Endodermal cell (in vitro differentiated cells): Measurements from ENCODE around the gene LRCH1. TPM values are rescaled to one million over a fixed set of nuclear protein-coding genes. Genes with fewer than 3 reads are reported as not detected.

Experiments used
- DNase-seq: peaks from one replicate; pipeline ENCODE4 v3.0.0-alpha.2; 2017
- H3K27ac ChIP-seq: 2 replicates; pipeline ENCODE4 v1.5.1; 2013; ENCODE audit warnings: mild to moderate bottlenecking, low read depth, low read length, moderate library complexity
- H3K27me3 ChIP-seq: 2 replicates; pipeline ENCODE4 v1.6.1; 2013; ENCODE audit warnings: mild to moderate bottlenecking, low read length, moderate library complexity; ENCODE audit not compliant: insufficient read depth, control insufficient read depth, poor library complexity, severe bottlenecking
- H3K36me3 ChIP-seq: 2 replicates; pipeline ENCODE4 v1.7.0; 2013; ENCODE audit warnings: mild to moderate bottlenecking, low read length, moderate library complexity; ENCODE audit not compliant: control insufficient read depth, insufficient read depth
- H3K4me1 ChIP-seq: one replicate; pipeline ENCODE4 v1.7.0; 2013; ENCODE audit warnings: low read length; ENCODE audit not compliant: control insufficient read depth, insufficient read depth
- H3K4me3 ChIP-seq: 2 replicates; pipeline ENCODE4 v1.5.1; 2013; ENCODE audit warnings: mild to moderate bottlenecking, low read length, moderate library complexity
- H3K9ac ChIP-seq: 2 replicates; pipeline ENCODE4 v1.6.1; 2013; ENCODE audit warnings: mild to moderate bottlenecking, low read length, moderate library complexity; ENCODE audit not compliant: poor library complexity, severe bottlenecking; ENCODE audit errors: extremely low read depth
- H3K9me3 ChIP-seq: 2 replicates; pipeline ENCODE4 v1.6.1; 2013; ENCODE audit warnings: mild to moderate bottlenecking, low read length, moderate library complexity; ENCODE audit not compliant: control insufficient read depth
- H3K27ac Mint-ChIP-seq: 2 replicates; pipeline ENCODE4 v1.8.0; 2020; ENCODE audit warnings: mixed read lengths
- H3K27me3 Mint-ChIP-seq: 2 replicates; pipeline ENCODE4 v1.8.0; 2021; ENCODE audit warnings: mild to moderate bottlenecking, mixed read lengths; ENCODE audit not compliant: insufficient read depth
- H3K36me3 Mint-ChIP-seq: 2 replicates; pipeline ENCODE4 v1.8.0; 2020; ENCODE audit warnings: low read depth, mixed read lengths
- H3K4me1 Mint-ChIP-seq: 2 replicates; pipeline ENCODE4 v1.8.0; 2020; ENCODE audit warnings: mixed read lengths
- H3K4me3 Mint-ChIP-seq: 2 replicates; pipeline ENCODE4 v1.8.0; 2020; ENCODE audit warnings: mild to moderate bottlenecking, moderate library complexity, mixed read lengths
- H3K9me3 Mint-ChIP-seq: 2 replicates; pipeline ENCODE4 v1.8.0; 2020; ENCODE audit warnings: mild to moderate bottlenecking, mixed read lengths
- CTCF ChIP-seq: fragments of 200-600 bp; sonication (generic); conservative IDR thresholded peaks from 2 replicates; pipeline ENCODE4 v1.5.0; 2021; ENCODE audit warnings: antibody characterized with exemption, mild to moderate bottlenecking
- WGBS, 2 experiments: methylation state at CpG; one replicate each; pipeline versions ENCODE4 v1.1.5 to v1.1.7; 2013; ENCODE audit warnings: missing lambda C conversion rate in 2 of 2, mixed read lengths in 1 of 2; ENCODE audit not compliant: insufficient coverage in 1 of 2, insufficient read length in 1 of 2; 5-methylcytosine and 5-hydroxymethylcytosine counted together
- total RNA-seq, 2 donors: library from RNA; stranded (reverse); fragmentation: NEBNext Ultra II Directional in 1 of 2; extraction: Animal tissue kit (Norgen Biotek cat#: 25700) in 1 of 2; gene quantifications; 2 replicates in 1 of 2; 3 replicates in 1 of 2; pipeline ENCODE4 v1.2.1, GENCODE V29; 2021

The LRCH1 gene
- total RNA-seq, 2 donors from 2014 or later: 8.1 to 11.8 TPM

GRCh38 chr13:46644816-46645215 lies 91.8 kb downstream of the LRCH1 start:
- no peak overlapping the region for H3K27ac ChIP-seq
- no peak overlapping the region for H3K9ac ChIP-seq
- TF ChIP-seq CTCF: no peak
- no peaks in the 10 kb centered on the region for H3K9me3 ChIP-seq
- no peak overlapping the region for H3K4me3 Mint-ChIP-seq
- H3K4me1 Mint-ChIP-seq: peaks cover 20% of the 10 kb centered on the region
- H3K27ac Mint-ChIP-seq: no peak overlapping the region
- H3K4me1 ChIP-seq: peaks cover 6% of the 10 kb centered on the region
- H3K36me3 Mint-ChIP-seq: no peaks in the 10 kb centered on the region
- H3K36me3 ChIP-seq: no peaks in the 10 kb centered on the region
- H3K27me3 ChIP-seq: no peaks in the 10 kb centered on the region
- no peak overlapping the region for H3K4me3 ChIP-seq
- DNase-seq: no peak
- H3K27me3 Mint-ChIP-seq: peaks cover 3% of the 10 kb centered on the region
- H3K9me3 Mint-ChIP-seq: no peaks in the 10 kb centered on the region

GRCh38 chr13:46647512-46648065 lies 94.6 kb downstream of the LRCH1 start:
- Histone ChIP-seq H3K36me3 (no peaks in the 10 kb centered on the region), H3K4me3 (no peak overlapping the region), H3K4me1 (peaks cover 6% of the 10 kb centered on the region), H3K27ac (peak overlapping the region; percentile 69), H3K27me3 (no peaks in the 10 kb centered on the region), H3K9ac (no peak overlapping the region), H3K9me3 (no peaks in the 10 kb centered on the region)
- 87% methylated on average over 4 of the region's 7 CpGs; no CpG with 5 or more reads in 1 of the 2 experiments for WGBS, 2 experiments
- Mint-ChIP-seq H3K4me1 (peaks cover 24% of the 10 kb centered on the region), H3K9me3 (no peaks in the 10 kb centered on the region), H3K4me3 (no peak overlapping the region), H3K36me3 (no peaks in the 10 kb centered on the region), H3K27me3 (no peaks in the 10 kb centered on the region), H3K27ac (no peak overlapping the region)
- TF ChIP-seq CTCF: no peak
- no peak for DNase-seq

GRCh38 chr13:46648166-46648607 lies 95.2 kb downstream of the LRCH1 start:
- Histone ChIP-seq H3K9ac (no peak overlapping the region), H3K4me3 (no peak overlapping the region), H3K36me3 (no peaks in the 10 kb centered on the region), H3K27me3 (no peaks in the 10 kb centered on the region), H3K9me3 (no peaks in the 10 kb centered on the region), H3K27ac (no peak overlapping the region), H3K4me1 (peaks cover 6% of the 10 kb centered on the region)
- TF ChIP-seq CTCF: no peak
- Mint-ChIP-seq H3K4me3 (no peak overlapping the region), H3K27ac (no peak overlapping the region), H3K36me3 (no peaks in the 10 kb centered on the region), H3K27me3 (no peaks in the 10 kb centered on the region), H3K4me1 (peaks cover 23% of the 10 kb centered on the region), H3K9me3 (no peaks in the 10 kb centered on the region)
- WGBS, 2 experiments: 59 to 71% methylated on average over 3 to 4 of the region's 4 CpGs
- peak; percentile 71 for DNase-seq
